NAMALWA (cell line): ENCODE results near the gene ZNF385D.
"Not testable (repeated sequence)": the region's sequence is repeated elsewhere in the genome, so short reads cannot be mapped to it uniquely, and the experiment has no call there.

Experiments
- DNase-seq: peaks from one replicate; pipeline ENCODE4 v3.0.0-alpha.2; 2015; ENCODE audit warnings: low spot score

The ZNF385D gene

GRCh38 chr3:21446027-21446426 is 305.0 kb downstream of the ZNF385D start:
- no peak for DNase-seq

GRCh38 chr3:21441821-21442220 is 309.2 kb downstream of the ZNF385D start:
- no peak for DNase-seq

DNA sequence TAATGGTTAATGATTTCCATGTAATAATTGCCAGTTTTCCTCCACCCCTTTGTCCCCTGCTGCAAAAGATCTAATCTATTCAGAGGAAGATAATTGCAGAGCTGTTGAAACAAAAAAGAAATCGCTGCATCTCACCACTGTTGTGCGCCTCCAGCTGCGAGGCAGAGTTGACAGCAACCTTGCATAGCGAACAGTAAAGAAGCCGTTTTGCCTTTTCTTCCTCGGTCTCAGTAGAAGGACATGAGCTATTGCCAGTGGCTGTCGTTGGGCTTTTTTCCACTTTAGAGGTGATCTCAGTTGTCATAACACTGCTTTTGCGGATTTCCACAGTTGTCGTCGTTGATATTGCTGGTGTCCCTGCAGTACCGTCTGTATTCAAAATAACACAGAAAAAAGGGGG is 314.2 kb downstream of the ZNF385D start:
- no peak for DNase-seq

DNA sequence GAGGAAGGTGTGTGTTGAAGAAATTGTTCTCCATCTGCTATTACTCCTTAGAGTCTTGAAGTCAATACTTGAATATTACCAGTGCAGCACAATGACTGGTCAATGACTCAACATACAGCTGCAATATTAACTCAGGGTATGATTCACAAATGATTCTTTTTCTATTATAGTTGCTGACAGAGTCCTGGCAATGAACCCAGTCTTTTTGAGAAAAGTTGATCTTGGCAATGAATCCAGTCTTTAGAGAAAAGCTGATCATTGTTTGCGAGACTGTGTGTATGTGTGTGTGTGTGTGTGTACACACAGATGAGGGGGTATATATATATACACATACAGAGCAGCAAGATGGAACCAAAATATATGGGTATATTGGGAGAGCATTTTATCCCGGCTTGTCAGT is 315.1 kb downstream of the ZNF385D start:
- DNase-seq, result no peak

- DNase-seq, result no peak
Observed at GRCh38 chr3:21434310-21434709, 316.7 kb downstream of the ZNF385D start.

GRCh38 chr3:21433751-21434150 is 317.3 kb downstream of the ZNF385D start:
- DNase-seq, result no peak

DNA sequence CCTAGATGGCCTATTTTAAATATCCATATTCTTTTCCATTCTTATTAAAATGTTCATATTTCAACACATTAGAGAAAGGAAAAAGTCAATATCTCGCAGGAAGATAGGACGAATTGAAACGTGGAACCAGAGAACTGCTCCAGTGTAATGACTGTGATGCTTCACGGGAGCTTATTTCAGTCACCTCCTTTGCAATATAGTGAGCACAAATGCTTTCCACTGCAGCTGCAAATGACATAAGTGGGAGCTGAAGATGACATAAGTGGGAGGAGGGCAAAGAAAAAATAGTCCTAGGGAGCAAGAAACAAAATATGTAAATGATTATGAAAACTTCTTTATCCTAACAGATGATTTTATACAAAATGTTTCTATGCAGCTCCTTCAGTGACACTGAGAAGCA is 324.1 kb downstream of the ZNF385D start:
- no peak for DNase-seq

- no peak for DNase-seq
Observed at GRCh38 chr3:21425715-21426114, 325.3 kb downstream of the ZNF385D start.

GRCh38 chr3:21421096-21421495 is 329.9 kb downstream of the ZNF385D start:
- no peak for DNase-seq

DNA sequence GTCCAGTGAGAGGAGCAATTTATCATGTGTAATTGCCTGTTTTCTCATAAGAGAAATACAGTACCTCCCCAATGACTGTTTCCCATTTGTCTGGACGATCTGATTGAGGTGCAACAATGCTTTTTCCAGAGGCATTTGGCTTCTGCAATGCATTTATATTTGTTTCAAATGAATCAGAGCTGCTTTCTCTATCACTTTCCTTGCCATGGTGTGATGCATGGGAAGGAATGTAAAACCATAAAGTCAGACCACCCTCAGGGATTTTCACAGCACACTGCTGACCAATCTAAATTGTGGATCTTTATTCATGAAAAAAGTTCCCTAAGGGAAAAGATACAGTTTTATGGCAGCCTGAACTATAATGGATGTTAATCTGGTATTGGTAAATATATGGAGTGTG is 333.0 kb downstream of the ZNF385D start:
- no peak for DNase-seq

- no peak for DNase-seq
Observed at GRCh38 chr3:21414506-21414905, 336.5 kb downstream of the ZNF385D start.

- DNase-seq, result no peak
Observed at GRCh38 chr3:21411058-21411457, 340.0 kb downstream of the ZNF385D start.

GRCh38 chr3:21409401-21409800 is 341.6 kb downstream of the ZNF385D start:
- DNase-seq, result no peak

DNA sequence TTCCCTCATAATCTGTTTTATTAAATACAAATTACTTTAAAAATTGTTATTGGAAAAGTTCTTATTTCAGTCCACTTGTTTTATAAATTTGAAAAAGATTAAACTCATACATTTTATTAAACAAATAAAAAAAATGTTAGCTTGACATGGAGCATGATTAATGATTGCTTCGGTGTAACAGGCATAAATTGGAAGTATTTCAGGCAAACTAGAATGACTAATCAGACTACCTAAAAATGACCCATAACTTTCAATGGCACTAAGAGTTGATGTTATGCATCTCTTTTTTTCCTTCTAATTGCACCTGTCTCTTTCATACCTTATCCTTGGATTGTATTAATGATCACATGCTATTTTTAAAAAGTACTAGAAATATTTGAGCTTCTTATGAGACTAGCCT is 343.3 kb downstream of the ZNF385D start:
- no peak for DNase-seq

DNA sequence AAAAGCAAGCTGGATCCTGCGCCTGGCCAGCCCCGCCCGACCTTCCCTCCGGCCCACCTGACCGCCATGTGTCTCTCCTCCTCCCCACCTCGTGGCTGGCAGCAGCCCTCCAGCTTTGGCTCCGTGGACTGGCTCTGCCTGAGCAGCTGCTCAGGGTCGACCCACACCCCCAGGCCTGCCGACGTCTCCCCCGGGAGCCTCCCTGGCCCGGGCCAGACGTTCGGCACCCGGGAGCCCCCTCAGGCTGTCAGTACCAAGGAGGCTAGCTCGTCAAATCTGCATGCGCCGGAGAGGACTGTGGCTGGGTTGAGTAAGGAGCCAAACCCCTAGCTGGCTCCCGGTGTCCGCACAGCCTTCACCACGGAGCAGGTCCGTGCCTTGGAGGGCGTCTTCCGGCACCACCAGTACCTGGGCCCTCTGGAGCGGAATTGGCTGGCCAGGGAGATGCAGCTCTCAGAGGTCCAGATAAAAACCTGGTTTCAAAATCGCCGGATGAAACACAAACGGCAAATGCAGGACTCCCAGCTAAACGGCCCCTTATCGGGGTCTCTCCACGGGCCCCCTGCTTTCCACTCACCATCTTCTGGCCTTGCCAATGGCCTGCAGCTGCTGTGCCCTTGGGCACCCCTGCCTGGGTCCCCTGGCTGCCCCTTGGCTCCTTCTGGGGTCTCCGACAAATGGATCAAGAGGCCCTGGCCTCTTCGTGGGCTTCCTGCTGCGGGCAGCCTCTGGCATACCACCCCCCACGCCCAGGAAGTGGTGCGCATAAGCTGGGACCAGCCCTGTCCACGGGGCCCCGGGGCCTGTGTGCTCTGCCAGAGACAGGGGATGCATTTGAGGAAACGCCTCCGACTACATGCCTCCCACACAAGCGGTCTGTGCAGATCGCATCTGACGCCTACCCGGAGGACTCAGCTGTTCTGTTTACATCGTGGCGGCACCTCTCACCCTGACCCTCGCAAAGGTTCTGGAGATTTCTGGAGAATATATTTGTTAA is 345.0 kb downstream of the ZNF385D start:
- DNase-seq, result no peak

GRCh38 chr3:21398461-21398860 is 352.5 kb downstream of the ZNF385D start:
- DNase-seq, result no peak

- DNase-seq, result no peak
Observed at GRCh38 chr3:21393683-21394311, 357.2 kb downstream of the ZNF385D start.

- DNase-seq, result no peak
Observed at GRCh38 chr3:21392526-21392925, 358.5 kb downstream of the ZNF385D start.

- DNase-seq, result no peak
Observed at GRCh38 chr3:21390856-21391255, 360.2 kb downstream of the ZNF385D start.

GRCh38 chr3:21390136-21390535 is 360.9 kb downstream of the ZNF385D start:
- DNase-seq, result no peak

GRCh38 chr3:21387142-21387826 is 363.7 kb downstream of the ZNF385D start:
- not testable (repeated sequence) for DNase-seq

- not testable (repeated sequence) for DNase-seq
Observed at GRCh38 chr3:21378036-21378435, 373.0 kb downstream of the ZNF385D start.
